Skin epidermis (tissue), 12 donors: ENCODE results near the gene AWAT2.

Experiments
- H3K27ac ChIP-seq, 21 experiments: fragments of 200-600 bp; sonication (generic) in 11 of 21; one replicate each; pipeline ENCODE4 v1.5.0; 2020; ENCODE audit warnings: mild to moderate bottlenecking in 3 of 21, inconsistent platforms in 2 of 21, moderate library complexity in 2 of 21
- H3K4me3 ChIP-seq, 7 experiments: fragments of 200-600 bp; sonication (generic) in 2 of 7; one replicate each; pipeline ENCODE4 v1.5.0; 2020; ENCODE audit warnings: inconsistent platforms in 2 of 7, mild to moderate bottlenecking in 2 of 7, moderate library complexity in 1 of 7

The AWAT2 gene, protein sequence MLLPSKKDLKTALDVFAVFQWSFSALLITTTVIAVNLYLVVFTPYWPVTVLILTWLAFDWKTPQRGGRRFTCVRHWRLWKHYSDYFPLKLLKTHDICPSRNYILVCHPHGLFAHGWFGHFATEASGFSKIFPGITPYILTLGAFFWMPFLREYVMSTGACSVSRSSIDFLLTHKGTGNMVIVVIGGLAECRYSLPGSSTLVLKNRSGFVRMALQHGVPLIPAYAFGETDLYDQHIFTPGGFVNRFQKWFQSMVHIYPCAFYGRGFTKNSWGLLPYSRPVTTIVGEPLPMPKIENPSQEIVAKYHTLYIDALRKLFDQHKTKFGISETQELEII

DNA sequence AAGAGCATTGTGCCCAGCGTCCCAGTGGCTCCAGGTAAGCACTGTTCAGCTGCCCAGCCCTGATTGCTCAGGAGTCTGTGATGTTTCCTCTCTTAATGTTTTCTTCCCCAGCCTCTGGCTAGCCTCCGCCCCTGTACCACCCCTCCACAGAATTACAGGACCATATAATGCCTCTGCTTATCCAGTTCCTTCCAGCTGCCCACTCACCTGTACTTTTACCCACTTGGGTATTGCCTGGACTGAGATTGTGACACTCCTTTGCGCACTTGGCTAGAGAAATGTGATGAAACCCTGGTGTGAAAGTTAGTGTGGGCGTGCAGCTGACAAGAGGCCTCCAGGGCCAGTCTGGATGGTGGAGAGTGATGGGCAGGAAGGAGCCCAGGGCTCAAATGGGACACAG is at the start of gene AWAT2:
Gene AWAT2 (minus strand): TSS at position 14 of the 400 bp plus-strand sequence. CDS start 6 bp downstream, at position 8.
- Histone ChIP-seq H3K4me3 (no peak within 1 kb of the TSS), H3K27ac (peak within 1 kb of the TSS in 1 of 21 experiments; percentile 51)

DNA sequence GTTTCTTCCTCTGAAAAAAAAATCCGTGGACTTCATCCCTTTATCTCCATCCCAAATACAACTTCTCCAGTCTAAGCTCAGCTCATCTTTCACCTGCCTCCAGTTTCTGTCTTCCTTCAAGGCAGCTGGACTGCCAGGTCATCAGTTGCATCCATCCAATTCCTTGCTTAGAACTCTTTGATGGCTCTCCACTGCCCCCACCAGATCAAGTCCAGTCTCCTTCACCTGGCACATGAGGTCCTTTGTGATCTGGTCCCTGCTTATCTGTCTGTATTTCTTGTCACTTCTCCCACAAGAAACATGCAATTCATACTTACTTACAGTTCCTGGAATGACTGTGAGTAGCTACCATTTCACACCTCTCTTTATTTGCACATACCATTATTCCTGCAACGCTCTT is 46.3 kb upstream of the AWAT2 start:
- Histone ChIP-seq H3K27ac (no peak overlapping the region), H3K4me3 (no peak overlapping the region)

DNA sequence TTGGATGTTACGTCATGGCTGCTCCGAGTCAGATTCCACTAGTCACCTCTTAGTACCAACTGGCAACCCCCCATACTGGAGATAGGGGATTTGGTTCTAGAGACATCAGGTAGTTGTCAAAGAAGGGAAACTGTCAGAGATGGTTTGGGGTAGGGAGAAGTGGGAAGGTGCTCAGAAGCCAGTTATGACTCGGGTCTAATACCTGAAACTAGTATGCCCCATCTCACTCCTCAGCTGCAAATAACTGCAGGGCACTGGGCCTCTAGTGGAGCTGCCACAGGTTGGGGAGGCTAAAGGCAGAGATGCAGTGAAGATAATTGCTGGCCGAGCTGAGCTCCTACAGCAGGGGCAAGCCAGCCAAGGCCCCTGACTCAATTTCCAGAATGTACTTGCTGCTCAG is 42.5 kb upstream of the AWAT2 start:
- Histone ChIP-seq H3K4me3 (no peak overlapping the region), H3K27ac (no peak overlapping the region)

DNA sequence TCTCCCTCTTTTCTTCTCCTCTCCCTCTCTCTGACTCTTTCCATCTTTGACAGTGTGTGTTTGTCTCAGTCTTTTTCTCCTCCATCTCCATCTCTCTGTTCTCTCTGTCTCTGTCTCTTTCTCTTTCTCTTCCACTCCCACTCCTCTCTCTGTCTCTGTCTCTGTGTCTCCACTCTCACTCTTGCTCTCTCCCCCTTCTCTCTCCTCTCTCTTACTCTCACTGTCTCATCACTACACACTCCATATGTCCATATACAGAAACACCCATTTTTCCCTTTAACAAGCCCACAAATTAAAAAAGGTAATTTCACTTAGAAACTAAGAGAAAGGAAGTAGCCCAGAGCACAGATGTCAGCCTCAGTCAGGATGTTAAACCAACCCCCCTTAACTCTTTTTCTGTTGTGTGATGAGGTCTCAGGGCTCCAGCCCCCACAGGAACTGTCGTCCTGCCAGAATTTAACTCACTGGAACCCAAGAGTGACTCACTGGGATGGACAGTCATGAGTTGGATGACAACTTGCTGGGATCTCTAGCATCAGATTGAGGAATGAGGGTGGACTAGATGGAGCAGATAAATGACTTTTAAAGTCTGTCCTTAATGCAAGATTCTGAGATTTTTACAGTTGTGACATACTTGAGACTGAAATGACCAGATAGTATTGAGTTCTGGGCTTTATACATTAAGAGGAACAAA is 40.0 kb upstream of the AWAT2 start:
- no peak overlapping the region for H3K4me3 ChIP-seq
- H3K27ac ChIP-seq = peak overlapping the region in 1 of 21 experiments; percentile 31

DNA sequence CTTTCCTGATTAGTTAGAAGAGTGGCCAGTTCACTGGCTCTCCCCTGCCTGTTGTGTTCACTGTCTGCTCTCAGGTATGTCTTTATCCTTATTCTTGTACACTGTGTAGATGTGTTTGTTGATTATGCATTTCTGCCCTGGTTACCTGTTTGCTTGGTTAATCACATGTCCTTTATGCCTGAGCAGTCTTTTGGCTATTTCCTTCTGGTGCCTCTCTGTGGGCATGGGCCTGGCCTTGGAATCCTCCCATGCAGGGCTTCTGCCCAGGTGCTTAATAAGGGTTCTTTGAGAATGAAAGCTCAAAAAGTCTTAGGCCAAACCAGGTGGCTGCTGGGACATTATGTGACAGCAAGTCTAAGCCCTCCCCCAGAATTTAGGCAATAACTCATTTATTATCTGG is 39.0 kb upstream of the AWAT2 start:
- Histone ChIP-seq H3K4me3 (no peak overlapping the region), H3K27ac (peak overlapping the region in 1 of 21 experiments; percentile 14)

DNA sequence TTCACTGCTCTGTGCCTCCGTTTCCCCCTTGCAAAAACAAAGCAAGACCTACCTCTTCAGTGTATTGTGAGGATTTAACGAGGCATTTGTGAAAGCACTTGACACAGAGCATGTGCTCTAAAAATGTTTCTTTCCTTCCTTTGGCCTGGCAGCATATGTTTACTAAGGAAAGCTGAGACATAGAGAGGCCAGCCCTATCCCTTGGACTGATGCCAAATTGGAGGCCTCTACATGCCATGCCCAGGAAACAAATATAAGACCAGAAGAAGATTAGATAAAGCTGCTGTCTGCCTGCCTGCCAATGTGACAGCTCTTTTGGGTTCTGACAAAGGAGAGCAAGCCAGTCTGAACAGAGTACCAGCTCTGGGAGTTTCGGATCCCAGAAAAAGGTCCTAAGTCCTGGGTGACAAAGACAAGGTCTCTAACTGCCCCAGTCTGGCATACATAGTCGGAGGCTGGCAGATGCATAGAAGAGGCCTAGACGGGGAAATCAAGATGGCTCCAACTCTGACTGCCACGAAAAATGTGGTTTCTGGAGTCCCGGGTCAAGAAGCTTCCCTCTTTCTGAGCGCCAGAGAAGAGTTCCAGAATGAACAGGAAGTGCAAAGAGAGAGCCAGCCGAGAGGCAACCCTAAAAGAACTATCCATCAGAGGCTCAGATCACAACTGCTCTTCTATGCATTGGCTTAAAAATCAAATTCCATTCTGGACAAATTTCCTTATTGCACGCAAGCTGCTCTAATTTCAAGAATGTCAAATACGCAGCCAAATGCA is 38.3 kb upstream of the AWAT2 start:
- Histone ChIP-seq H3K4me3 (no peak overlapping the region), H3K27ac (peak overlapping the region in 3 of 21 experiments; percentile 1 to 49 (median 30))

DNA sequence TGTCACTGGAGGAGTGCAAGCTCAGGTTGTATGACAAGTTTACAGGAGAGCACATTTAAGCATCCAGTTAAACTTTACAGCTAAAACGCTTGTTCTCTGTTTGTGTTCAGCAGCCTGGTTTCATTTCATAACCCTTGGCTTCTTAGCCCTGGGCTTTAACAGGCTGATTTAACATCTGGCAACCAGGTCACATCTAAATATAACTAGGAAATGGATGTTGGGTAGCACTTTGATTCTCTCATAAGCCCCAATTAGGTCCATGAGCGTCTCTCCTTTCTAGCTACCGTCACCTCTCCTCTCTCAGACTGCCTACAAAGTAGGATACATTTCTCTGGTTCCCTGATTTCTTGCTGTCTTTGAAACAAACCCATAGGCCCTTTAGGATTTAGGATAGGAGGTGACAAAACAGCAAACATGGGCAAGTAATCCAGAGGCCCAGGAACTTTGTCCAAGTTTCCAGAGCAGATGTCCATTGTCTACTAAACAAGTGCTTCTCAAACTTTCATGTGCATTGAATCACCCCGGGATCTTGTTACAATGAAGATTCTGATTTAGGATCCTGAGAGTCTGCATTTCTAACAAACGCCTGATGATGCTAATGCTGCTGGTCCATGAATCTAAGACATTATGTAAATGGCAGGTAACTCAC is 35.0 kb upstream of the AWAT2 start:
- Histone ChIP-seq H3K4me3 (no peak overlapping the region), H3K27ac (no peak overlapping the region)

DNA sequence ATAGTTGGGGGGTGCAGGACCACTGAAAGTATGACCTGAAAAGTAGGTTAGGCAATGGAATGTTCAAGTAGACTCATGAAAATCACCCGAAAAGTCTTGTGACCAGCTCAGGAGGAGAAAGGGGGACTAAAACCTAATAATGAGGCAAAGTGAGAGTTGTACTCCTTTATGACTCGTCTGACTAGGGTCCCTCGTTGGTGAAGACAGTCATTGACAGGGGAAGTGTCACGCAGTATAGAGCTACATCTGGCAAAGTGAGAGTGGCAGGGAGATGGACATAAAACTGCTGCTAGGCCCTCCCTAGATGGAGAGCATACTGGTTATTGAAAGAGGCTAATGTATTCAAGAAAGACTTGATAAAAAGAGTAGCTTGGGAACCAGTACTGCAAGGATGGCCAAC is 33.0 kb upstream of the AWAT2 start:
- H3K27ac ChIP-seq = no peak overlapping the region
- H3K4me3 ChIP-seq = no peak overlapping the region

DNA sequence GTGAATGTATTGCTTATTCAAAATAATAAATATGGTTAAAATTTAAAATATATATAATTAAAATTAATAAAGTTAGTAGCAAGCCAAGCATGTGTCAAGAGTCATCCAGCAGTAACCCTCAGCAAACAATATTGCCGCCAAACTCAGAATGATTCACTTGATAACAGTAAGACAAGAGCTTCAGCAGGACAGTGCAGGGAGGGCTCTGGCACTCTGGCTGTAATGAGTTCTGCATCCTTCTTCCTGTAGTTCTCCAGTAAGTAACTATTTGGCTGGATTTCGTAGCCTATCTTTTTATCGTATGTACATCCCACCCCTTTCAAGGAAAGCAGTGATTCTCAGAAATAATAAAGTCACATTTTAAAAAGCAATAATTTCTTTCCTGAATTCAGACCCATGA is 30.1 kb upstream of the AWAT2 start:
- Histone ChIP-seq H3K4me3 (no peak overlapping the region), H3K27ac (no peak overlapping the region)

DNA sequence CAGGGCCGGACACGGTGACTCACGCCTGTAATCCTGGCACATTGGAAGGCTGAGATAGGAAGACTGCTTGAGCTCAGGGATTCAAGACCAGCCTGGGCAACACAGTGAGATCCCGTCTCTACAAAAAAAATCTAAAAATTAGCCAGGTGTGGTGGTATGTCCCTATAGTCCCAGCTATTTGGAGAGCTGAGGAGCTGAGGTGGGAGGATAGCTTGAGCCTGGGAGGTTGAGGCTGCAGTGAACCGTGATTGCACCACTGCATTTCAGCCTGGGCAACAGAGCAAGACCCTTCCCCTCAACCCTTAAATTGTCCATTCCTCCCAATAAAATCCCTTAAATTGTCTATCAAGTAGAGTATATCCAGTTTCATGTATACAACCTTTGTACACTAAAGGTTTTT is 29.6 kb upstream of the AWAT2 start:
- no peak overlapping the region for H3K4me3 ChIP-seq
- no peak overlapping the region for H3K27ac ChIP-seq

DNA sequence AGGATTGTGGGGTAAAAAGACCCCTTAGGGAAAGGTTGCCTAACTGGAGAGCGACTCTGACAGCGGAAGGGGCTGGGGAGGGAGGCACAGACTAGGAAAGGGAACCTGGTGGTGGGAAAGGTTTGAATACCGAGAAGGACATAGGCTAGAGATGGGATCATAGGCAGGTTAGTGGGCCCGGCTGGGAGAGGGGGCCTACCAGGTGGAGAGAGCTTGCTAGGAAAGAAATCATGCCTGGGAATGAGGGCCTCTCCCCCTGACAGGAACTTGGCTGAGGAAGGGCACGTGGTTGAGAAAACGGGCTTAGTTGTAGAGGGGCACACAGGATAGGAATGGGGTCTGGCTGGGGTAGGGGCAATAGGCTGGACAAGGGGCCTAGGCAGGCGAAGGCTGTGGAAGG is 16.9 kb upstream of the AWAT2 start:
- no peak overlapping the region for H3K27ac ChIP-seq

DNA sequence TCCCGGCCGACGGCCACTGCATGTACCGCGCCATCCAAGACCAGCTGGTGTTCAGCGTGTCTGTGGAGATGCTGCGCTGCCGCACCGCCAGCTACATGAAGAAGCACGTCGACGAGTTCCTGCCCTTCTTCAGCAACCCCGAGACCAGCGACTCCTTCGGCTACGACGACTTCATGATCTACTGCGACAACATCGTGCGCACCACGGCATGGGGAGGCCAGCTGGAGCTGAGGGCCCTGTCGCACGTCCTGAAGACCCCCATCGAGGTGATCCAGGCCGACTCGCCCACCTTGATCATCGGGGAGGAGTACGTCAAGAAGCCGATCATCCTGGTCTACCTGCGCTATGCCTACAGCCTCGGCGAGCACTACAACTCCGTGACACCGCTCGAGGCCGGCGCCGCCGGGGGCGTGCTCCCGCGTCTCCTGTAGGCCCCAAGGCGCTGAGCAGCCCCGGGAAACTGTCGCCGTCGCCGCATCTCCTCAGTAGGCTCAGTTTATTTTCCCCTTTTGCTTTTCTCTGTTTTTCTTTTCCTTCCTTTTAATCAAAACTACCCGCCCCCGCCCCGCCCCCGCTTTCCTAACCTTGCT is 13.3 kb upstream of the AWAT2 start:
- no peak overlapping the region for H3K4me3 ChIP-seq
- no peak overlapping the region for H3K27ac ChIP-seq

More for the DNA sequence above, 16.9 kb upstream of the AWAT2 start:
- H3K4me3 ChIP-seq = no peak overlapping the region

DNA sequence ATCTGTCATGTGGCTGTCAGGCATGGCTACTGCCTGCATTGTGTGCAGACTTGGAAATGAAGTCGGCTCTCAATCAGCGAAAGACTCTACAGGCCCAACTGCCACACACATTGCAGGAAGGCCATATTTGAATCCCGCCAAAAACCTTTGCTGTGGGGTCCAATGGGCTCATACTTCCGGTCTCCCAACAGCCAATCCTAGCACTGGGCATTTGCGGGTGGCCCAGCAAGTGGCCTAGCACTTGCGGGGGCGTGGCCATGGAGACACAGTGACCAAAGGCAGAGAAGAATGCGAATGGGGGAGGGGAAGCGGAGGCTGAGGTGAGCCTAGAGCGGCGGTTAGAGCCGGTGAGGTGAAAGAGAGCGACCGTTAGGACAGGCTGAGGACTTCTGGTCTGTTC is 12.3 kb upstream of the AWAT2 start, which contains the start of gene OTUD6A:
Gene OTUD6A (plus strand): TSS at position 382 of the 400 bp plus-strand sequence. CDS start 68 bp downstream, outside the sequence.
- no peak within 1 kb of the TSS for H3K27ac ChIP-seq
- no peak within 1 kb of the TSS for H3K4me3 ChIP-seq

DNA sequence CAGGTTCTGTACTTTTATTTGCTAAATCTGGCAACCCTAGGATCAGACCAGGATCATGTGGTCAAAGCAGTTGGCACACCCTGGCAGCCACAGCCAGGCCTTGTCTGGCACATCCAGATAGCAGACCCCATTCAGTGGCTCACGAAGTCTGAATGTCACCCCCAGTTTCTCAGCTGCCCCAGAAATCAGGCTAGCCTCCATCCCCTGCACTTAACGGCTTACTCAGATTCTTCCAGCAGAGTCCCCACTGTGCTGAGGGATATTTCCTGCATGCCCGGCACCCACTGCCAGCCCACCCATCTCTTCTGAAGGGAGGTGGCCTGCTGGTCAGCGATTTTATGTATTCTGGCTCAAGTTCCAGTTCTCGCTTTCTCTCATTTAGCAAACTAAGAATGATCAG is 4.7 kb upstream of the AWAT2 start:
- Histone ChIP-seq H3K27ac (no peak overlapping the region), H3K4me3 (no peak overlapping the region)

DNA sequence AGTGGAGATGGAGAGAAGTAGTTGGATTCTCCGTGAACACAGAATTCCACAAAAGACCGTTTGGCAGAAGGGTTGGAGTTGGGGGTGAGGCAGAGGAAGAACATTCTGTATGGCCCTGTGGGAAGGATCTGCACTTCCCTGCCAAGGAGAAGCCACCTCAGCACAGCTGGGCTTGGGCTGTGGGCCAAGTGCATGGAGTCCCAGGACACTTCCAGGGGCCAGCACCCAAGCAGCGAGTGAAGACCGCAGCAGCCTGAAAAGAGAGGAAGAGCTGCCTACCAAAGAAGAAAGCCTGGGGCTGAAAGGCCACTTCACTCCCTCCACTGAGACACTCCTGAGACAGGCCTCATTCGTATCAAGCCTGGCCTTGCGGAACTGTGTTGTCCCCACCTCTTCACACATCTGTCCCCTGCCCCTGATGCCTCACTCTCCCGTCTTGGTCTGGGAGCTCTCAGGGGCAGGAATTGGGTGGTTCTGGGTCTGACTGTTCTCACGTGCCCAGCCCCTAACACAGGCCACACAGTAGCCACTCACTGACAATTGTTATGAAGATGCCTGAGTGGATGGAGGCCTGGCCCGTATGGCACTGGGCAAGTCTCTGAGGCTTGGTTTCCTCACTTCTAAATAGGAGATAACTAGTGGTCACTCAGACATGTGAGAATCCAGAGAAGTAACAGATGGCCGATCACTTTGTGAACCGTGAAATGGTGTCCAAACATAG is 3.3 kb upstream of the AWAT2 start:
- H3K4me3 ChIP-seq = no peak overlapping the region
- no peak overlapping the region for H3K27ac ChIP-seq

DNA sequence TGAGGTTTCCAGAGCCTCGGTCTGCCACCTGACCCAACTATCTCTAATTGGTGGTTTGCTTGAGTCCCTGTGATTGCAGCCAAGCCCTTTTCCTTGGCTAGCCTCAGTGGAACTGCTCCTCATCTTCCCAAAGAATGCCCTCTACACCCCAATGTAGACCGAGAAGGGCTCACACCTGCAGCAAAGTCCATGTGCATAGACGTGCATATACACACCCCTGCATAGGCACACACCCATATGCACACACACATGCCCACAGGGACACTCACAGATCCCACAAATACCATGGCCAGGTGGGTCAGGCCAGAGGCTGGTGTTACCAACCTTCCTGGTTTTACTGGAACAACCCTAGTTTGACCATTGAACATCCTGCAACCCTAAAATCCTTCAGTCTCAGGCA is 332 bp downstream of the AWAT2 start:
- H3K27ac ChIP-seq = peak overlapping the region in 1 of 21 experiments; percentile 51
- no peak overlapping the region for H3K4me3 ChIP-seq

DNA sequence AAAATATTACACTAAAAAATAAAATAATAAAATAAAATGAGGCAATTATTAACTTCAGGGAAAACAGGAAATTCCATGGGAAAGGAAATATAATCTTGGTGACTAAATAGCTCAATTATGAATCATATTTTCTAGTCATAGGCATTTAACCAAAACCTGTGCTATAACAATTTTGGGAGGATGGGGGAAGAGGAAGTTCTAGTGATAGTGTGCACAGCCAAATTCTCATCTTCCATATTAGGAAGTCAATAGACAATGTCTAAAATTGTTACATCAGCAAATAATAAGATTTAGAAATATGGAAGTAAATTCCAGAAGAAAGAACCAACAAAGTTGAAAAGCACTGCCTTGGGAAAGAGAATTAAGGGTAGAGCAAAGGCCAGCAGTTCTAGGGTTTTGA is 2.8 kb downstream of the AWAT2 start:
- no peak overlapping the region for H3K4me3 ChIP-seq
- H3K27ac ChIP-seq = no peak overlapping the region

DNA sequence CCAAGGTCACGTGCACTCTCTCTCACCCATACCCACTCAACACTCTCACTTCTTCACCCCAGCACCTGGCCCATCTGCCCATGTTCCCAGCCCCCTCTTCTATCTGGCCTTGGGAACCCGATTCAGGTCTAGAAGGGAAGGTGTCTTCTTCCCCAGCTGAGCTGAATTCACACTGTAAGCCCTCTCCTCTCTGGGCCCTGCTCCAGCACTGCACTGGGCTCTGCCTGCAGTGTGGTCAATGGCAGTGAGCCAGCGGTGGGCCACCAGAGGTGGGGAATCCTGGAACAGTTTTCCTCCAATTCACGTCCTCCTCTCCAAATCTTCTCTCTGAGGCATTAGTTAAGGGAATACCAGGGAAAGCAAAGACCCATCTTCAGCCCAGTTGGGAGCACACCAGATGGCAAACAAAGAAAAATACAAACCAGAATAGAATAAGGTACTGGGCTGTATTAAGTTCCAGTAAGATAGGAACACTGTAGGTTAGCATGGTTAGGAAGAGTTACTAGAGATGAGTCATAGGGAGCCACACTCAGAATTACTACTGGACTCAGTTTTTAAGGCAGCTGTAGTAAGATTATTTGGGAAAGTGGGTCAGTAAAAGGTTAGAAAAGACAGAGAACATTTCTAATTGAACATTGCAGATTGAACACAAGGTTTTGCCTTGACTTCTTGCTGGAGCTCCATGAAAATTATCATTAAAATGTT is 5.0 kb downstream of the AWAT2 start:
- H3K4me3 ChIP-seq = no peak overlapping the region

More for the DNA sequence above, 5.0 kb downstream of the AWAT2 start:
- H3K27ac ChIP-seq = no peak overlapping the region
